ENCODE measurements around the gene PFKFB3. TPM values are rescaled to one million over a fixed set of nuclear protein-coding genes. Genes with fewer than 3 reads are reported as not detected.

Gene PFKFB3
- total RNA-seq, 2 donors from 2014 or later = 23.4 to 70.7 TPM

DNA sequence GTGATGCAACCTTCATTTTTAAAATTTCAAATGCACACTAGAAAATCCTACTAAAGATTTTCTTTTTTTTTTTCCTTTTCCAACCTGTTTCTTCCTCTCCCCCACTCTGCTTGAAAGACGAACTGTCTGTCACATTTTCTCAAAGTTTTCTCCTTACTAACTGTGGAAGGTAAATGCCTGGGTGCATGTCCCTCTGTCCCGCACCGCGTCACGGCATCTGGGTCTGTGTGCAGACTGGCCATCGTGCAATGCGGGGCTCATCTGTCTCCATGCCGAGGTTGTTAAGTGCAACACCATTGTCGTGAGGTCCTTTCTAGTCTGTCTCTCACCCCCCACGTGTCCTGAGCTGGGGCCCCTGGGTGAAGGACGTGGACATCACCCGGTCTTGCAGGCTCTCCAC lies 28.4 kb downstream of the PFKFB3 start:
- Histone ChIP-seq H3K9me3 (no peaks in the 10 kb centered on the region), H3K4me1 (no peaks in the 10 kb centered on the region), H3K36me3 (no peaks in the 10 kb centered on the region), H3K27me3 (no peaks in the 10 kb centered on the region), H3K4me3 (no peak overlapping the region), H3K27ac (no peak overlapping the region), H3K9ac (ENCODE audit: low read depth in 2 of 2, low read length in 2 of 2) (no peak overlapping the region)
- intact Hi-C loops (cut with DNase I) = no loop called here
- no peak for DNase-seq
- TF ChIP-seq CTCF (IDR thresholded peaks at IDR 0.05) = no peak

DNA sequence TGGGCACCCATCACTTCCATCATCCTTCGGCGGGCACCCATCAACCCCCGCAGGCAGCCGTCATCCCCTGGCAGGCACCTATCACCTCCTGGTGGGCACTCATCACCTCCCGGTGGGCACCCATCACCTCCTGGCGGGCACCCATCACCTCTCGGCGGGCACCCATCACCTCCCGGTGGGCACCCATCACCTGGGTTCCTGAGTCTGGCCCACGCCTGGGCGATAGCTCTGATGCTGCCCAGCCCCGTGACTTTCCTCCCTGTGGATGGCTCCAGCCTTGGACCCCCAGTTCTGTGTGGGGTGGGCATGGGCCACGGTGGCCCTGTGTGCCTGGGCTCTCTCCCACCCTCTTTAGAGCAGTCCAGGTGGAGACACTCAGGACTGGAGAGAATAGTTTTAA lies 29.0 kb downstream of the PFKFB3 start:
- no peaks in the 10 kb centered on the region for H3K9me3 ChIP-seq
- H3K4me3 ChIP-seq = no peak overlapping the region
- H3K36me3 ChIP-seq = no peaks in the 10 kb centered on the region
- no peak overlapping the region for H3K9ac ChIP-seq (ENCODE audit: low read depth in 2 of 2, low read length in 2 of 2)
- no peak for DNase-seq
- H3K27ac ChIP-seq = no peak overlapping the region
- TF ChIP-seq CTCF (IDR thresholded peaks at IDR 0.05) = no peak
- intact Hi-C loops (cut with DNase I) = no loop called here
- no peaks in the 10 kb centered on the region for H3K4me1 ChIP-seq
- H3K27me3 ChIP-seq = no peaks in the 10 kb centered on the region

DNA sequence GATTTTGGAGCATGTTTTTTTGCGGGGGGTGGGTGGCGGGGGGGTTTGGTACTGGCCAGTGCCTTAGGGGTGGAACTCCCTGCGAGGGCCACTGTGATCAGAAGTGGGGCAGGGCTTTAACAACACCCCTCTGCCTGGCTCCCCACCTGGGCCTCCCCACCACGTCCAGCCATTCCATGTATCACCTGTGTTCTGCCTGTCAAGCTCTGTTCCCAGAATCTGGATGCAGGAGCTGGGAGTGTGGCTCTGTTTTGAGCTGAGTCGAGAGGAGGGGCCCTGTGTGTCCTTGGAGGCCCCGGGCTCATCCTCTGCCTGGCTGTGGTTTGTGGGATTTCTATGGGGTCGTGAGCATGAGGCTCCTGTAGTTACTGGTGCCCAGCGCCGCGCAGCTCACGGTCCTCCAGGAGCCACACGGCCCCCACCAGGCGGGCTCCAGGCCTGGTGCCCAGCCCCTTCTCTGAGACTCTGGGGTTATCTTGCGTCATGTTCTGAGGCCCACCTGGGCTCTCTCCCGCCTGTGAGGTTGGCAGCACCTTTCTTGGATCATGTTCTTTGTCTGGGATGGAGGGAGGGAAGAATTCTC lies 29.6 kb downstream of the PFKFB3 start:
- H3K36me3 ChIP-seq = no peaks in the 10 kb centered on the region
- no peak overlapping the region for H3K4me3 ChIP-seq
- DNase-seq = no peak
- no peaks in the 10 kb centered on the region for H3K9me3 ChIP-seq
- H3K4me1 ChIP-seq = no peaks in the 10 kb centered on the region
- intact Hi-C loops (cut with DNase I) = no loop called here
- TF ChIP-seq CTCF (IDR thresholded peaks at IDR 0.05) = no peak
- no peak overlapping the region for H3K27ac ChIP-seq
- no peak overlapping the region for H3K9ac ChIP-seq (ENCODE audit: low read depth in 2 of 2, low read length in 2 of 2)
- H3K27me3 ChIP-seq = no peaks in the 10 kb centered on the region

GRCh38 chr10:6232846-6233724 lies 30.4 kb downstream of the PFKFB3 start:
- intact Hi-C loops (cut with DNase I) = no loop called here
- H3K27ac ChIP-seq = no peak overlapping the region
- TF ChIP-seq CTCF (IDR thresholded peaks at IDR 0.05) = no peak
- DNase-seq = no peak
- no peaks in the 10 kb centered on the region for H3K27me3 ChIP-seq
- no peaks in the 10 kb centered on the region for H3K36me3 ChIP-seq
- no peaks in the 10 kb centered on the region for H3K9me3 ChIP-seq
- H3K9ac ChIP-seq (ENCODE audit: low read depth in 2 of 2, low read length in 2 of 2) = no peak overlapping the region
- no peaks in the 10 kb centered on the region for H3K4me1 ChIP-seq
- no peak overlapping the region for H3K4me3 ChIP-seq

GRCh38 chr10:6233725-6234277 lies 31.1 kb downstream of the PFKFB3 start:
- Histone ChIP-seq H3K27me3 (no peaks in the 10 kb centered on the region), H3K36me3 (no peaks in the 10 kb centered on the region), H3K4me1 (no peaks in the 10 kb centered on the region), H3K9ac (ENCODE audit: low read depth in 2 of 2, low read length in 2 of 2) (no peak overlapping the region), H3K9me3 (no peaks in the 10 kb centered on the region), H3K27ac (no peak overlapping the region), H3K4me3 (no peak overlapping the region)
- DNase-seq = no peak
- intact Hi-C loops (cut with DNase I) = no loop called here
- TF ChIP-seq CTCF (IDR thresholded peaks at IDR 0.05) = no peak
